Renal cortex interstitium (tissue), 15 donors: Measurements from ENCODE around the gene FRG2. TPM values are rescaled to one million over a fixed set of nuclear protein-coding genes. Genes with fewer than 3 reads are reported as not detected.
"Not testable (repeated sequence)": the region's sequence is repeated elsewhere in the genome, so short reads cannot be mapped to it uniquely, and the experiment has no call there.

Source experiments
- DNase-seq, 11 donors: peaks; one replicate each; pipeline ENCODE4 v3.0.0-alpha.2; 2013; ENCODE audit warnings: low read depth in 9 of 11, low spot score in 4 of 11; ENCODE audit errors: extremely low read depth in 1 of 11
- long read RNA-seq, 16 experiments: transcript quantifications; one replicate each; lab custom pipeline, GENCODE V29; 2026
- polyA plus RNA-seq, 3 donors: library from polyadenylated mRNA; unstranded; fragments of 120-200 nt; gene quantifications; one replicate each; pipeline ENCODE4 v1.2.1, GENCODE V29; 2013; ENCODE audit not compliant: insufficient read length in 3 of 3

FRG2 gene
- not detected for polyA plus RNA-seq
- long read RNA-seq, donor 1: 0 reads
- long read RNA-seq, donor 2: 0 reads
- long read RNA-seq, donor 3: 0 reads
- long read RNA-seq, donor 4: 0 reads
- long read RNA-seq, donor 5: 0 reads
- long read RNA-seq, donor 6: 0 reads
- long read RNA-seq, donor 7: 0 reads
- long read RNA-seq, donor 8: 0 reads
- long read RNA-seq, donor 9: 0 reads
- long read RNA-seq, donor 10: 0 reads
- long read RNA-seq, donor 11: 0 reads
- long read RNA-seq, donor 12: 0 reads
- long read RNA-seq, donor 13: 0 reads
- long read RNA-seq, donor 14: 0 reads
- long read RNA-seq, donor 15: 0 reads
- long read RNA-seq, donor 16: 0 reads

DNA sequence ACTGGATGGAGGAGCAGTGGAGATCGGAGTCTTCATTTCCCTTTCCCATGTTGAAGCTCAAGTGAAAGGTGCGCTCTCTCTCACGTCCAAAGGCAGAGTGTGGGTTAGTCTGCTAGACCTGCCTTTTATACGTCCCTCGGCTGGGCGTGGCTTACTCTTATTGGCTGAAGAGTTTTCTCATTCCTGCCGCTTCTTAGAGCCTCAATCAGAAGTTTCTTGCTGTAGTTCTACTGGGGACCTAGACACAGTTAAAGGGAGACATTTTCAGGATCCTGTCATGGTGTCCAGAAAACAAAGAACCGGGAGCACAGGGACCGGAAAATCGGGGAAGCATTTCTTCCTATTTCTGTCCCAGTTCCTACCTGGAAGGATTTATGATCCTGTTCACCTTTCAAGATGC is at the start of gene FRG2:
TSS of gene FRG2 (minus strand) at position 101 of the 400 bp plus-strand sequence. CDS start at position 49, 52 bp downstream.
- DNase-seq: not testable (repeated sequence)

GRCh38 chr4:190068351-190068750 is 41.3 kb upstream of the FRG2 start:
- not testable (repeated sequence) for DNase-seq

DNA sequence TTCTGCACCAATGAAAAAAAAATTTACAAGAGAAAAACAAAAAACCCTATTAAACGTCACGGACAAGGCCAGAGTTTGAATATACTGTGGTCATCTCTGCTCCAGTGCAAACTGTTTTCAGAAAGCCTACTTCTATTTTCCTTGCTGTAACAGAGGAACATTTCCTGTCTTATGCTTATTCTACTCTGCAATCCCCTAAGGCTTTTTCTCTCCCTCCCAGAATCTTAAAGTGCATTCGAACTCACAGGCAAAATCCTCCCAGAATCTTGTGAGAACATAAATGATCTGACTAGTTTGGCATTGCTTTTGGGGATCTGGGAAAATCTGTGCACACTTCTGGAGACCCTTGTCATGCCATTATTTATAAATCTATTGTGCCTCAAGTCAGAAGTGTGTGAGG is 37.7 kb upstream of the FRG2 start:
- DNase-seq: not testable (repeated sequence)

DNA sequence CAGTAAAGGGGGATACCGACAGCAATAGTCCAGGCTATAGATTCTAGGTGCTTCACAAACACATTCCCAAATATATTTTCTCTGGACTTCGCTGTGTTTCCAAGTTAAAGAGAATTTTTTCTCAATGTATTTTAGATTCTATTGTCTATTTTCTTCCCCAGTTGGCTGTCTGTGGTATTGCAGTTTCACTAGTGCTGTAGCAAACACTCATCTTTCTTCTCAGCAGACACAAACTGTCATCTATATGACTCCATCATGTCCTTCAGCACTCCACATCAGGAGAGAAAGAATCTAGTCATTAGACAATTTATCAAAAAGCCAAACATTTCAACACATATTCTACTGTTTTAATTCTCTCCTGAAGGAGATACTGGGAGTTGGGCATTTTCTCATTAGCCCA is 37.3 kb upstream of the FRG2 start, which contains the start of gene DBET:
TSS of gene DBET (plus strand) at position 161 of the 400 bp plus-strand sequence.
- not testable (repeated sequence) for DNase-seq

- DNase-seq: not testable (repeated sequence)
Measured at GRCh38 chr4:190058997-190059396, 31.9 kb upstream of the FRG2 start.

DNA sequence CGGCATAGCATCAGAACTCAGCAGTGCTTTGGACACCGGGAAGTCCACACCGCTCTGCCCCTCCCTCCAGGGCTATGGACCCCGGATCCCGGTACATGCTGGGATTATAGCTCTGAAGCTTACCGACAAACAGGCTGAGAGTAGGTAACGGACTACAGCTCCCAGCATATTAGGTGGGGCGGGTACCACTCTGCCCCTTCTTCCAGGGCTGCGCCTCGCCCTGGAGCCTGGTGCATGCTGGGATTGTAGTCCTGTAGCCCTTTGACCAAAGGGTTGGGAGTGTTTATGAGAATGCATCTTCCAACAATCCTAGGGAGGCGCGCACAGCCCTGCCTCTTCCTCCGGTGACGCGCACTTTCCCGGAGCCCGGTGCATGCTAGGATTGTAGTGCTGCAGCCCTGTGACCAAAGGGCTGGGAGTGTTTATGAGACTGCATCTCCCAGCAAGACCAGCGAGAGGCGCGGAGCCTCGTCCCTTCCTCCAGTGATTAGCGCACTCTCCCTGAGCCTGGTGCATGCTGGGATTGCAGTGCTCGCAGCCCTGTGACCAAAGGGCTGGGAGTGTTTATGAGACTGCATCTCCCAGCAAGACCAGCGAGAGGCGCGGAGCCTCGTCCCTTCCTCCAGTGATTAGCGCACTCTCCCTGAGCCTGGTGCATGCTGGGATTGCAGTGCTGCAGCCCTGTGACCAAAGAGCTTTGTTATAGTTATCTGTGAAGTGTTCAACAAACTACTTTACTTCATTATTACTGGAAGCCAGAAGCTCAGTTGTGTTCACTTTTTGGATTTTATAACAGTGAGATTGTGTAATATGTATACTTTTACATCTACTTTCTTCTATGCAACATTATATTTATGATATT is 22.6 kb upstream of the FRG2 start:
- not testable (repeated sequence) for DNase-seq

DNA sequence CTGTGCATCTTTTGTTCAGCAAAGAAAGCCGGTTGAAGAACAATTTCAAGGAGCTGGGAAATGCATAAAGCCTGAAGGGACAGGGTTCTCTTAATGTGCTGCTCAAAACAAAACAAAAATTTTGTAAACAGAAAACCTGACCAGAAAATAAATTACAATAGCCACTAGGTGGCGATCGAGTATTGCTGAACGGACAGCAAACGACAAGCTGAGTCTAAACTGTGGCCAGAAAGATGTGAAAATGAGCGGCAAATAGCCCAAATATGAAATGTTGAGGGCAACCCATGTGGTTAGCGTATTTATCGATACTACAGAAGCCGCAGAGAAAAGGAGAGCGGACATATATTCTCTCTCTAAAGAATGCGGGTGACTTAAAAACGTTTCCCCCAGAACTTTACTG is 20.6 kb upstream of the FRG2 start:
- DNase-seq: not testable (repeated sequence)

DNA sequence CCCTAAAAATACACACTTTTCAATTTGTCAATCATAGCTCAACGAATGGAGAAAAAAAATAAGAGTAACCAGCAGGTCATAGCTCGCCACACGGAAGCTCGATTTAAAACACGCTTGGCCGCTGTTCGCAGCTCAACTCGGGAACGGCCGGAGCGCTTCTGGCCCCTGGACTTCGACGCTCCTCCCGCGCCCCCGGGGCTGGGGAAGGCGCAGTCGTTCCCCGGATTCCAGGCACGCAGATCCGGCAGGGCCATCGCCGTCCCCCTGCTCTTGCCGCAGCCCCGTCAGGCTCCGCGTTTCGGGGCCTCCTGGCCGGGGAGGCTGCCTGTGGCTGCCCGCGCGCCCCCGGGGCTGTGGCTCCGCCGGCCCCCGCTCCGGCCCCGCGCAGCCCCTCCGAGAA is 13.8 kb upstream of the FRG2 start:
- DNase-seq: not testable (repeated sequence)

GRCh38 chr4:190037704-190038388 is 10.8 kb upstream of the FRG2 start:
- not testable (repeated sequence) for DNase-seq

- DNase-seq: not testable (repeated sequence)
Measured at GRCh38 chr4:190031264-190031663, 4.2 kb upstream of the FRG2 start.

- not testable (repeated sequence) for DNase-seq
Measured at GRCh38 chr4:190022614-190023281, 4.3 kb downstream of the FRG2 start.

- DNase-seq: not testable (repeated sequence)
Measured at GRCh38 chr4:190021973-190022372, 5.1 kb downstream of the FRG2 start.

GRCh38 chr4:190020790-190021717 is 6.0 kb downstream of the FRG2 start:
- DNase-seq: peak in 4 of 11 donors; percentile 46 to 54 (median 48)

GRCh38 chr4:190019859-190020463 is 7.1 kb downstream of the FRG2 start:
- not testable (repeated sequence) for DNase-seq

GRCh38 chr4:190019023-190019858 is 7.8 kb downstream of the FRG2 start:
- no peak for DNase-seq

DNA sequence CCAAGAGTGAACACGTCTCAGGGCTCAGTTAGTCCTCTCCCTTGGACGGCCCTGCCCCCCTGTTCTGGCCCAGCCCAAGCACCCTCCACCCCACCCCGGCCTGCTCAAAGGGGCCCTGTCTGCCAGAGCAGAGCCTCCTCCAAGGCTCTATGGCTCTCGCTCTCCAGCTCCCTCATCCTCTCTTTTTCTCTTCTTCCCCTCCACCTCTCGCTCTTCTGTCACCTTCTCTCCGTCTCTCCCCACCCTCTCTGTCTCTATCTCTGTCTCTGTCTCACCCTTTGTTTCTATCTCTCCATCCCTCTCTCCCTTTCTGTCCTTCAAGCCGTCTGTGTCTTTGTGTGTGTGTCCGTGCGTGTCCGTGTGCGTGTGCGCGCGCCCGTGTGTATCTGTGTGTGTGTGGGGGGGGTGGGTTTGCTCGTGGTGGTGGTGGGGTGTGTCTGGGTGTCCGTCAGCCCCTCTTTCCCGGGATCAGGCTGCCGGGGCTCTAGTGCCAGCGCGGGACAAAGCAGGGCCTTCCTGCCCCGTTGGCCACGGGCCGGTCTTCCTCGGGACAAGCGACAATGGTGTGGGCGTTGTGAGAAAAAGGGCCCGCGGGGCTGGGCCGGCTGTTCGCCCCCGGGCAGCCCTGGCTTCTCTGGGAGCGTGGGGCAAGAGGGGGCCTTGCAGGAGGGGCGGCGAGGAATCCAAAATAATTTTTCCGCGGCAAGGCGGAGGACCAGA is 8.7 kb downstream of the FRG2 start:
- no peak for DNase-seq
